ENCODE data around the gene MS4A4A. TPM values are rescaled to one million over a fixed set of nuclear protein-coding genes. Genes with fewer than 3 reads are reported as not detected.

MS4A4A gene
- polyA plus RNA-seq, 4 donors, result 4.4 to 7.5 (median 7.3) TPM

DNA sequence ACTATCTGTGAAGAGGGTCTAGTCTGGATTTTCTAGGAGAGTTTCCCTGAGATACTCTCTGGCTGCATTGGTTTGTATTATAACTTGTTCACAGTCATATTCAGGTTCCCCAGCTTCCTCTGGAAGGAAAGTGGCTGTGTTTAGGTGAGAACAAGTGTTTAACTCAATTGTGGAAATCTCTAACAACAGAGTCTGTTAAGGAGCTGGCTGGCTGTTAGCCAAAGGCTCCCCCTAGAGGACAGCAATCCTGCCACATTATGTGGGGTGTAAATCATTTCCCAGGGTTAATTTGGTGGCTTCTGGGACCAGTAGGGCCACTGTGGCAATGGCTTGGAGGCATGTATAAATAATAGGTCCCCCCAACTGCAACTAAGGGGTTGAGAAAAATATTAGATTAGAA lies 65.0 kb downstream of the MS4A4A start:
- DNase-seq (ENCODE audit: low read depth in 4 of 4, low spot score in 3 of 4), result no peak

DNA sequence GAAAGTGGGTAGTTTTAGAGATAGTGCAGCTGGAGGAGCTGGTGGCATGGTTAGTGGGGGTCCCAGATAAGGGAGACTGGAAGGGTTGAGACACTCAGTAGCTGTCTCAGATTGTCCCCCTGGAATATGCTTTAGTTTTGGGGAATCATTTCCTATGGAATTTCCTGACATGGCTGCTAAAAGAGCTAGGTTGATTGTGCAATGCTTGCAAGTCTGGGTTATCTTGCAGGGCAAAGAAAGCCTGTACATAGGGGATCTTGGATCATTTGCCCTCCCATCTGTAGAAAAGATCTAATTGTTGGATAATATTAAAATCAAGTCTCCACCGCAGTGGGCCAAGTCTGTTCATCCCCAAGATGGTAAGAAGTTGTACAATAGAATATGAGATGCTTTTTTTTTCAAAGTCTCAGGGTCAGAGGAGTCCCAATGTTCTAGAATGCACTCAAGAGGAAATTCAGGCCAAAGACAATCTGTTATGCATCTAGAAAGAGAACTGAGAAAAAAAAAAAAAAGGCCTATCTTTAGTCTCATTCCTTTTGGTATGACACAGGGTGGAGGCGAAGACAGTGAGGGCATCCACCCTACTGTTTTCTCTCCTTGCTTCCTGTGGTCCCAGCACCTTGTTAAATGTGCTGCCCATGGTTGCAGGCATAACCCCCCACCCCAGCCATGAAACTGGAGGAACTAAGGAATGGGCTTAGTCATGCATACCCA lies 66.8 kb downstream of the MS4A4A start:
- no peak for DNase-seq (ENCODE audit: low read depth in 4 of 4, low spot score in 3 of 4)

DNA sequence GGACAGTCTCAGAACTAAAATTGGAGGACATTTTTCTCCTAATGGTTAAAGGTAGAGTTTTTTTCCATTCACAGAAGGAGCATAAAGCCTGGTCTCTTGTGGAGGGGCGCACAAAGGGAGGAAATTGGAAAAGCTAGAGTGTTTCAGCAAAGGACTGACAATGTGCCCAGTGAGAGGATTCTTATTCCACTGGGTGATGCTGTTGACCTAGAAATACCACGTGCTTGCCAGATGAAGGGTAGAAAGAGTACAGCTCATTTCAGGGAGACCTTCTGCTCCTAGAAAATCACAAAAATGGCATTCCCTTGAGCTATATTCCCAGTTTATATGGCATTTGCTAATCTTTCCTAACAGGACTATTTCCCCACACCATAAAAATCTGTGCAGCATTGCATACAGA lies 67.7 kb downstream of the MS4A4A start:
- no peak for DNase-seq (ENCODE audit: low read depth in 4 of 4, low spot score in 3 of 4)

DNA sequence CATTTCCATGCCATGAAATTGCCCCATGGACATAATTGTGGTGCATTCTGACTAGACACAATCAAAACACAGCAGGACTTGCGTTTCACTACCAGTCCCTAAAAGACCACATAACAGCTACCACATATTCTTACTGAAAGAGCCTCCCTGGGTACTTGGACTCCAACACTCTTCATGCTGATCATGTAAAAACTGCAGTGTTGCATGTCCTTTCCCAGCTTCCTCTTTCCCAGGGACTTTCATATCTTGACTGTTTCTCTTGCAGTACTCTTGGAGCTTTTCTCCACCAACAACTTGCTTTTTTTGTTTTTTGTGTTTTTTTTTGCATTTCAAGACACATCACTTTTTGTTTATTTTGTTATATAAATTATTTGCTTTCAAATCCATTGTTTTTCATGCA lies 69.5 kb downstream of the MS4A4A start:
- DNase-seq (ENCODE audit: low read depth in 4 of 4, low spot score in 3 of 4), result no peak

DNA sequence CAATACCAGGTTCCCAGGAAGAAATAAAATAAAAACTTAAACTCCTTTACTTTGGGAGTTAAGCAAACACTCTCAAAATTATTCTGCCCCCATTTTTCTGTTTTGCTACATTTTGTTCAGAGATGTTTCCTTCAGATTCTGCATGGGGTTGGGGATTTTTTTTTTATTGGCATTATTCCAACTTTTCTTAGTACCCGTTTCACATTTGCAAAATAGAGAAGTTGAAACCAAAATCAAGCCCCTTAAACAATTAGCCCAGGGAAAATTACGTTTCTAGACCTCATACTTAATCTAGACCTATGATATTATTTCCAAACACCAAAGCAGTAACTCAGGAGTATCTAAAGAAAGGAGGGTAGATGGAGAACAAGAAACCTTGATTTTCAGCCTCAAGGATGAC lies 77.3 kb downstream of the MS4A4A start:
- no peak for DNase-seq (ENCODE audit: low read depth in 4 of 4, low spot score in 3 of 4)

Other genes starting within 250 kb of the MS4A4A start
- gene OOSP2, start 240.3 kb upstream of the MS4A4A start, polyA plus RNA-seq (ENCODE audit: insufficient read length in 4 of 4), result not detected
- 1 to 10 TPM in 1 of 4 donors, under 1 TPM in 3; 0.55 to 1.2 (median 0.62) TPM for gene MS4A3, start 224.0 kb upstream of the MS4A4A start, polyA plus RNA-seq (ENCODE audit: insufficient read length in 4 of 4)
- under 1 TPM in 1 of 4 donors, not detected in 3; 0.04 TPM for gene MS4A2, start 192.0 kb upstream of the MS4A4A start, polyA plus RNA-seq (ENCODE audit: insufficient read length in 4 of 4)
- gene MS4A6A, start 97.6 kb upstream of the MS4A4A start, polyA plus RNA-seq (ENCODE audit: insufficient read length in 4 of 4), result 10 to 100 TPM; 13.9 to 16.9 (median 15.5) TPM
- 1 to 10 TPM in 1 of 4 donors, under 1 TPM in 3; 0.64 to 1.2 (median 0.74) TPM for gene MS4A4E, start 37.5 kb upstream of the MS4A4A start, polyA plus RNA-seq (ENCODE audit: insufficient read length in 4 of 4)
- gene MS4A6E, start 46.6 kb downstream of the MS4A4A start, polyA plus RNA-seq (ENCODE audit: insufficient read length in 4 of 4), result not detected
- 1 to 10 TPM; 1.6 to 7.7 (median 5.9) TPM for gene MS4A7, start 97.9 kb downstream of the MS4A4A start, polyA plus RNA-seq (ENCODE audit: insufficient read length in 4 of 4)
- gene MS4A14, start 115.8 kb downstream of the MS4A4A start, polyA plus RNA-seq (ENCODE audit: insufficient read length in 4 of 4), result under 1 TPM; 0.13 to 0.23 (median 0.17) TPM
- not detected for gene MS4A5, start 148.9 kb downstream of the MS4A4A start, polyA plus RNA-seq (ENCODE audit: insufficient read length in 4 of 4)
- under 1 TPM; 0.29 to 0.69 (median 0.48) TPM for gene MS4A1, start 175.2 kb downstream of the MS4A4A start, polyA plus RNA-seq (ENCODE audit: insufficient read length in 4 of 4)
- not detected for gene MS4A12, start 212.1 kb downstream of the MS4A4A start, polyA plus RNA-seq (ENCODE audit: insufficient read length in 4 of 4)
- not detected for gene MS4A13, start 234.7 kb downstream of the MS4A4A start, polyA plus RNA-seq (ENCODE audit: insufficient read length in 4 of 4)